IMR-90 (cell line): Measurements from ENCODE around the gene CAMK4. TPM values are rescaled to one million over a fixed set of nuclear protein-coding genes. Genes with fewer than 3 reads are reported as not detected.

Source experiments
- ATAC-seq: fragments of 200-7000 bp; cut with Tn5 transposase; 2 replicates; pipeline ENCODE4 v1.9.1; 2020; ENCODE audit warnings: low read depth, mild to moderate bottlenecking, moderate library complexity
- BruUV-seq: library from RNA; stranded (reverse); fragments of 400-500 nt; replicated peaks from 2 replicates; lab custom pipeline; 2021; lab: Mats Ljungman, UMichigan
- CTCF ChIA-PET: fragments of 300-600 bp; formaldehyde crosslinking; extraction: SDS; loops from one replicate; lab custom pipeline; 2021; ENCODE audit warnings: antibody characterized with exemption; lab: Yijun Ruan, JAX
- POLR2A ChIA-PET: fragments of 300-600 bp; sonication (Branson Sonifier 250); formaldehyde crosslinking; loops from one replicate; lab custom pipeline; 2022; ENCODE audit warnings: antibody characterized with exemption; ENCODE audit not compliant: unreplicated experiment; lab: Charles Lee
- DNase-seq: peaks from one replicate; pipeline ENCODE4 v3.0.0; 2013
- H2AFZ ChIP-seq: replicated peaks from 2 replicates; pipeline ENCODE3; 2013; ENCODE audit warnings: low read length, mild to moderate bottlenecking; ENCODE audit not compliant: poor library complexity
- H2AK5ac ChIP-seq: 2 replicates; pipeline ENCODE4 v1.6.1; 2013; ENCODE audit warnings: low read depth, low read length, inconsistent platforms
- H2AK9ac ChIP-seq: replicated peaks from 2 replicates; pipeline ENCODE3; 2013; ENCODE audit warnings: mild to moderate bottlenecking, low read depth, low read length, moderate library complexity; ENCODE audit not compliant: poor library complexity
- H2BK120ac ChIP-seq: 2 replicates; pipeline ENCODE4 v1.6.1; 2013; ENCODE audit warnings: low read depth, low read length, inconsistent platforms
- H2BK15ac ChIP-seq: 3 replicates; pipeline ENCODE4 v1.6.1; 2013; ENCODE audit warnings: low read depth, low read length, inconsistent platforms
- H2BK20ac ChIP-seq: 2 replicates; pipeline ENCODE4 v1.6.1; 2013; ENCODE audit warnings: low read depth, mild to moderate bottlenecking, inconsistent platforms, low read length, moderate library complexity
- H2BK5ac ChIP-seq: 2 replicates; pipeline ENCODE4 v1.6.1; 2013; ENCODE audit warnings: mild to moderate bottlenecking, low read depth, low read length, inconsistent platforms; ENCODE audit not compliant: poor library complexity, severe bottlenecking
- H3K14ac ChIP-seq: replicated peaks from 2 replicates; pipeline ENCODE4 v1.6.1; 2013; ENCODE audit warnings: low read depth, low read length, inconsistent platforms
- H3K18ac ChIP-seq: 2 replicates; pipeline ENCODE4 v1.6.1; 2013; ENCODE audit warnings: low read depth, low read length, control low read depth
- H3K23ac ChIP-seq: 2 replicates; pipeline ENCODE4 v1.6.1; 2013; ENCODE audit warnings: low read depth, low read length, inconsistent platforms
- H3K27ac ChIP-seq: 2 replicates; pipeline ENCODE4 v1.5.1; 2013; ENCODE audit warnings: mild to moderate bottlenecking, control low read depth, low read length; ENCODE audit not compliant: insufficient read depth
- H3K27me3 ChIP-seq: 2 replicates; pipeline ENCODE4 v1.6.1; 2013; ENCODE audit warnings: low read length; ENCODE audit not compliant: control insufficient read depth, insufficient read depth
- H3K36me3 ChIP-seq: 2 replicates; pipeline ENCODE4 v1.6.1; 2013; ENCODE audit warnings: low read length, mixed read lengths; ENCODE audit not compliant: control insufficient read depth, insufficient read depth
- H3K4ac ChIP-seq: 2 replicates; pipeline ENCODE4 v1.6.1; 2013; ENCODE audit warnings: low read depth, low read length, inconsistent platforms
- H3K4me1 ChIP-seq: 2 replicates; pipeline ENCODE4 v1.6.1; 2013; ENCODE audit warnings: low read length, mixed read lengths; ENCODE audit not compliant: control insufficient read depth, insufficient read depth
- H3K4me2 ChIP-seq: 2 replicates; pipeline ENCODE4 v1.6.1; 2013; ENCODE audit warnings: low read depth, mild to moderate bottlenecking, control low read depth, low read length, moderate library complexity
- H3K4me3 ChIP-seq: 2 replicates; pipeline ENCODE4 v1.5.1; 2013; ENCODE audit warnings: low read depth, mild to moderate bottlenecking, control low read depth, low read length, moderate library complexity; ENCODE audit not compliant: insufficient read depth
- H3K56ac ChIP-seq: 2 replicates; pipeline ENCODE4 v1.6.1; 2013; ENCODE audit warnings: low read length, inconsistent platforms; ENCODE audit not compliant: insufficient read depth; ENCODE audit errors: extremely low read depth
- H3K79me1 ChIP-seq, 2 experiments: 2 replicates each; pipeline ENCODE4 v1.6.1; 2013; ENCODE audit warnings: low read length in 2 of 2, inconsistent platforms in 1 of 2, low read depth in 1 of 2
- H3K9ac ChIP-seq: 2 replicates; pipeline ENCODE4 v1.6.1; 2013; ENCODE audit warnings: low read depth, low read length, control low read depth
- H3K9me1 ChIP-seq: 2 replicates; pipeline ENCODE4 v1.6.1; 2013; ENCODE audit warnings: low read length, inconsistent platforms; ENCODE audit not compliant: insufficient read depth
- H3K9me3 ChIP-seq: 2 replicates; pipeline ENCODE4 v1.6.1; 2013; ENCODE audit warnings: low read length; ENCODE audit not compliant: control insufficient read depth, insufficient read depth
- H4K20me1 ChIP-seq: 2 replicates; pipeline ENCODE4 v1.6.1; 2013; ENCODE audit warnings: low read length, inconsistent platforms; ENCODE audit not compliant: insufficient read depth
- H4K5ac ChIP-seq: 2 replicates; pipeline ENCODE4 v1.6.1; 2013; ENCODE audit warnings: mild to moderate bottlenecking, low read depth, low read length, control low read depth
- H4K8ac ChIP-seq, 2 experiments: 2 replicates each; pipeline ENCODE4 v1.6.1; 2013; ENCODE audit warnings: low read depth in 2 of 2, low read length in 2 of 2, control low read depth in 1 of 2, inconsistent platforms in 1 of 2
- H4K91ac ChIP-seq: 2 replicates; pipeline ENCODE4 v1.6.1; 2013; ENCODE audit warnings: low read depth, low read length, inconsistent platforms; ENCODE audit not compliant: insufficient read depth
- FOS ChIP-seq: fragments of 150-350 bp; IDR thresholded peaks from 2 replicates; pipeline ENCODE4 v1.6.1; 2016; ENCODE audit warnings: low read depth, low read length
- USF2 ChIP-seq: fragments of 150-350 bp; IDR thresholded peaks from 2 replicates; pipeline ENCODE4 v1.6.1; 2017; ENCODE audit warnings: mild to moderate bottlenecking, antibody characterized with exemption, low read length, low read depth
- WGBS, 2 experiments: methylation state at CpG; one replicate each; pipeline versions ENCODE4 v1.1.5 to v1.1.7; 2013; ENCODE audit warnings: missing lambda C conversion rate in 2 of 2; ENCODE audit not compliant: insufficient read length in 1 of 2; ENCODE audit errors: extremely low coverage in 2 of 2; 5-methylcytosine and 5-hydroxymethylcytosine counted together
- dilution Hi-C: fragments of 300-500 bp; cut with HindIII; formaldehyde crosslinking; loops from one replicate; pipeline ENCODE4 v1.14.3; 2018; ENCODE audit warnings: low sequenced_read_pairs; ENCODE audit not compliant: unreplicated experiment
- in situ Hi-C: fragments of 300-500 bp; cut with MboI; formaldehyde crosslinking; loops from 3 replicates; pipeline ENCODE4 v1.14.3; 2019; ENCODE audit warnings: low sequenced_read_pairs, inconsistent platforms, mixed read lengths
- intact Hi-C: fragments of 100-400 bp; cut with micrococcal nuclease; formaldehyde crosslinking; loops from 2 replicates; pipeline ENCODE4 v1.10.0; 2022
- polyA plus RNA-seq, 3 experiments: library from polyadenylated mRNA; depleted of rRNA; stranded (reverse); fragments of >200 nt; gene quantifications; 2 replicates each; pipeline ENCODE4 v1.2.3, GENCODE V29; 2012; ENCODE audit warnings: low replicate concordance in 1 of 3
- total RNA-seq: library from RNA; depleted of rRNA; stranded (reverse); fragments of >200 nt; gene quantifications from 2 replicates; pipeline ENCODE4 v1.2.3, GENCODE V29; 2012

The CAMK4 gene
- total and polyA plus RNA-seq, 2 of the 4 experiments (the other 2 are of a cell fraction): 3.7 to 4.8 TPM

GRCh38 chr5:111246459-111246858 is 22.3 kb downstream of the CAMK4 start:
- WGBS, 2 experiments: no CpG with 5 or more reads among the region's 1 CpG
- Histone ChIP-seq H3K18ac (no peak overlapping the region), H3K9me1 (no peaks in the 10 kb centered on the region), H3K4ac (no peak overlapping the region), H2BK20ac (no peak overlapping the region), H3K4me1 (no peaks in the 10 kb centered on the region), H4K5ac (no peak overlapping the region), H2BK120ac (no peak overlapping the region), H3K9ac (no peak overlapping the region), H3K9me3 (no peaks in the 10 kb centered on the region), H4K91ac (no peak overlapping the region), H3K79me1 (no peaks in the 10 kb centered on the region), H2BK5ac (no peak overlapping the region), H3K56ac (no peak overlapping the region), H3K36me3 (no peaks in the 10 kb centered on the region), H2BK15ac (no peak overlapping the region), H2AK5ac (no peak overlapping the region), H3K4me2 (no peak overlapping the region), H4K8ac (no peak overlapping the region), H4K20me1 (no peaks in the 10 kb centered on the region), H3K14ac (no peak overlapping the region), H3K27ac (no peak overlapping the region), H3K23ac (no peak overlapping the region), H3K4me3 (no peak overlapping the region), H2AFZ (no peak overlapping the region), H2AK9ac (no peak overlapping the region), H3K27me3 (no peaks in the 10 kb centered on the region)
- ChIA-PET POLR2A (no interaction called here), CTCF (no interaction called here)
- intact Hi-C loops (no loop called here), dilution Hi-C loops (no loop called here), in situ Hi-C loops (no loop called here)
- no peak for ATAC-seq
- DNase-seq: no peak
- no TSS peak for BruUV-seq
- TF ChIP-seq FOS (no peak), USF2 (no peak)
